GM19455 (cell line): ENCODE data around the gene SYMPK.

Experiments used
- ATAC-seq: cut with Tn5 transposase; IDR thresholded peaks from one replicate; pipeline ENCODE4 v1.9.1; 2021; ENCODE audit not compliant: unreplicated experiment

SYMPK gene

DNA sequence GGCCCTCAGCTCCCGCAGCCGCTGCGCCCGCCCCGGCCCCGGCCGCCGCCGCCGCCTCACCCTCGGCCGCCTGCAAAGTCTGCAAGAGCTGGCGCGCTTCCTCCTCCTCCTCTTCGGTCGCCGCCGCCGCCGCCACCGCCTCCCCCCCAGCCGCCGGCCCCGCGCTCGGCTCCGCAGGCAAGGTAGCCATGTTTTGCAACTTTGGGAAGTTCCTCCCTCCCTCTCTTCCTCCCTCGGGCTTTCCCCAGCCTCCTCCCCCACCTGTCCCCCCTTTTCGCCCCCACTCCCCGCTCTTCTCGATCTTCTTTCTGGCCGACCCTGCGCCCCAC lies 94.3 kb downstream of the SYMPK start:
- no peak for ATAC-seq

DNA sequence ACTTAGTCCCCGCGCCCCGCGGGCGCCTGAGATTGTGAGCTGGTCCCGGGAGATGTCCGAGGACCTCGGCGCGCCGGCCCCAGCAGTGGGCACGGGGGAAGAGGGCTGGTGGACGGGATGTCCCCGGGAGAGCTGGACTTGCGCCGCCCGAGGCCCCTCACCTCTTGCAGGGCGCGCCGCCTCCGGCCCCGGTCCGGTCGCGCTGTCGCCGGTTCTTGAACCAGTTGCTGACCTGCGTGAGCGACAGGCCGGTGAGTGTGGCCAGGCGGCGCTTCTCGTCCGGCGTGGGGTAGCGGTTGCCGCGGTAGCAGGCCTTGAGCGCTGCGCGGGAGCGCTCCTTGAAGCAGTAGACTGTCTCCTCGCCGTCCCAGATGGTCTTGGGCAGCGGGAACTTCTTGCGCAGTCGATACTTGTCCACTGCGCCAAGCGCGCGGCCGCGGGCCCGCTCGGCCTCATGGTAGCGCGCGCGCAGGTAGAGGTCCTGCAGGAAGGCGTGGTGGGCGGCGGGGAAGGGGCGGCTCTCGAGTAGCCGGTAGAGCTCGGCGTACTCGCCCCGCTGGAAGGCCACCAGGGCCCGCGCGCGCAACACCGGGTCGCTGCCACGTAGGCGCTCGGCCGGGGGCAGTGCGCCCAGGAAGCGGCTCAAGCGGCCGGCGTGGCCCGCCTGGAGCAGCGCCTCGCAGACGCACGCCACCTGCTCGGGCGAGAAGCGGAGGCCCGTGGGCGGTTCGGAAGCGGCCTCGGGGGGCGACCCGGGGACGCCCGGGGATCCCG lies 94.9 kb downstream of the SYMPK start:
- no peak for ATAC-seq

DNA sequence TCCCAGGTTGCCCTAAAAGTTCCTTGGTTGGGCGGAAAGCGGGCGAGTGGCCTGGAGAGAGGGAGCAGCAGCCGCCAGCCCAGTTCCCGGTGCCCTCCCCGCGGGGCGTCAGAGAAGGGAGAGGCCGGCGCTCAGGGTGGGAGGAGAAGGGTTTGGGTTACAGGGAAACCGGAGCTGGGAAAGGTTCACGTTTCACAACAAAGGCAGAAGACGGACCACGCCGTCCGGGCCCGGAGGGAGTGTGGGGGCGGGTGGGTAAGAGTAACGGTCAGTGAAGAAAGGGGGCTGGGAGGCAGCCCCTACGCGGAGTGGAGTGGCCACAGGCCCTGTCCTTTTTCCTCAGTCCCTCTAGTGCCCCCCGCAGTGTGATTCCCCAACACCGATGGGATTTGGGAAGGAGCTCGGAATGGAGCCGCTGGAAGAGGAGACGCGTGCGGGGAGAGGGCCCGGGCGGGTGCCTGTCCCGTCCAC lies 95.5 kb downstream of the SYMPK start:
- no peak for ATAC-seq

DNA sequence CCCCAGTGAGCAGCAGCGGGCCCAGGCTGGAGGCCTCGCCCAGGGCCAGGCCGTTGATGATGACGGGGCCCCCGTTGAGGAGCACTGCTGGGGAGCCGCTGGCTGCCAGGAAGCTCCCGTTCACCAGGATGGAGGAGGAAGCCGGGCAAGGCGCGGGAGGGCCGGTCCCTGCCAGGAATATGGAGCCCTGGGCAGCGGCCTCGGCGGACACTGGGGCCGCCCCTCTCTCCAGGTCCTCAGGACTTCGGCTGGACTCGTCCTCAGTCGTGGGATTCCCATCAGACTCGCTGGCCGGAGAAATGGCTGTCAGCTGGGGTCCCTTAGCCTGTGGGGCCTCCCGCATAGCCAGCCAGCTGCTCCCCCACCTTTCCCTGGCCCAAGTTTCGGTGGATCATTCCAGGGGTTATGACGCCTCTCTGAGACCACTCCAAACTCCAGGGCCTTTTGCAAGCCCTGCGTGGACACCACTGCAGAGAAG lies 96.0 kb downstream of the SYMPK start:
- no peak for ATAC-seq

DNA sequence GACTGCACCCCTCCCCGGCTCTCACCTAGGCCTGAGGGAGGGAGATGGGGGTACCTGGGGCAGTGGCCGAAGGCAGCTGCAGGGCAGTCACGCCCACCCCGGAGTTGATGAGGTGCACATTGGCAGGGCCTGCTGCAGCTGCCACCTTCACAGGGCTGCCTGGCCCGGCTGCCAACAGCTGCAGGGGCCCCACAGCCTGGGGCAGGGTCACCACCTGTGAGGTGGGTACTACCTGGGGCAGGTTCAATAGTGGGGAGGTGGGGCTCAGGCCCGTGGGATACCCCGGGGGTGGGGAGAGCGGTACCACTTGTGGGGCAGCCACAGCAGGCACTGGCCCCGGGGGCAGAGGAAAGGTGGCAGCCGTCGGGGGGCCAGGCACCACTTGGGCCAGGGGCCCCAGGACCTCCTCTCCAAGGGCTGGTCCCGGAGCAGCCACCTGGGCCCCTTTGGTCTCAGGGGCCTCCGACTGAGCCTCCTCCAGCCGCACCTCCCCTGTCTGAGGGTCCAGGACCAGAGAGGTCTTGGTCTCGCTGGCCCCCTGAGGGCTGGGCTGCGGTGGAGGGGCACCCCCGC lies 96.6 kb downstream of the SYMPK start:
- ATAC-seq: no peak

DNA sequence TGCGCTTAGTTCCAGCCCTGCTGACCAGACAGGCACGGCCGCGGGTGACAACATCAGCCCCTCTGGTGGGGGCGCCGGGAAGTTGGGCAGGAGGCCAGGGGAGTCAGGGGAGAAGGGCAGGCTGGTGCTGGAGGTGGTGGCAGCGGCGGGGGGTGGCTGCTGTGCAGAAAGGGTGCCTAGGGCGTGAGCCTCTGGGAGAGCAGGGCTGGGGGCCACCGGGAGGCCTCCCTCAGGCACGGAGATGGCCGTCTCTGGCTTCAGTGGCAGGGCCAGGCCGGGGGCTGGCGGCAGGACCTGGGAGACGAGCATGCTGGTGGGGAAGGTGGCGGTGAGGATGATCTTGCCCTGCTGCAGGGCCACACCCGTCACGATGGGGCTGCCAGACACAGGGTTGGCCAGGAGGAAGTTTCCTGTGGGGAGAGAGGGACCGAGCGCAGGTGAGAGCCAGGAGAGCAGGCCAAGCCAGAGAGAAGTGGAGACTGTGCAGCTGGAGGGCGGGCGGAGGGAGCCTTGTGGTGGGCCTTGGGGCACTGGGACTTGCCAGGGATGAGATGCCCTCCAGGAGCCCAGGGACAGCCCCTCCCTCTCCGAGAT lies 97.1 kb downstream of the SYMPK start:
- no peak for ATAC-seq
